Measurements from ENCODE around the gene COL5A1. TPM values are rescaled to one million over a fixed set of nuclear protein-coding genes. Genes with fewer than 3 reads are reported as not detected.

Gene COL5A1
- total and polyA plus RNA-seq, 2 experiments from 2014 or later: 211 to 812 TPM

DNA sequence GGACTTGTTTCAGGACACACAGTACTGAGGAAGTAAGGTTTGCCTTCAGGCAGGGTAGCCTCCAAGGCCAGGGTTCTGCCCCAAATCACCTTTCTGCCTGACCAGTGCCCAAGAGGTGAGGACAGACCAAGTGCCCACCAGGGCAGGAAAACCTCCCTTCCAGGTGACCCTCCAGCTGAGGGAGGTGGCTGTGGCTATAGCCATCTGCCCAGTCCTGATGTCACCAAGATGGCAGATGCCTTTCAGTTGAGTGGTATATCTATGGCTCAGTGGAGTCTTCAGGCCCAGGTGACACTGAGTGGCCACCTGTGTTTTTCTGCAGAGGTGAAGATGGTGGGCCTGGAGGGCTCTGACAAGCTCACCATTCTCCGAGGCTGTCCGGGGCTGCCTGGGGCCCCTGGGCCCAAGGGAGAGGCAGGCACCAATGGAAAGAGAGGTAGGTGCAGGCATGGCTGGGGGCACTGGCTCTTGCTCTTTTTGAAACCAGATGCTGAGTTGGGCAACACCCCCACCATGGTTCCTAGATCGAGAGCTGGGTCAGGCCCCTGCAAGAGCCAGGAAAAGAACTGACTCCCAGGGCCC is 240.7 kb downstream of the COL5A1 start:
- WGBS, 2 experiments (ENCODE audit: low coverage in 1 of 2, low lambda C conversion rate in 2 of 2, missing lambda C conversion rate in 2 of 2): 0 to 49% methylated on average over 1 to 3 of the region's 3 CpGs
- Histone ChIP-seq H3K79me2 (ENCODE audit: insufficient read depth) (no peaks in the 10 kb centered on the region), H3K27ac (no peak overlapping the region), H3F3A (ENCODE audit: insufficient read depth) (no peaks in the 10 kb centered on the region), H4K20me1 (ENCODE audit: insufficient read depth) (no peaks in the 10 kb centered on the region), H3K9me2 (ENCODE audit: insufficient read depth) (no peaks in the 10 kb centered on the region), H3K9ac (no peak overlapping the region), H3K4me2 (ENCODE audit: unreplicated experiment) (no peak overlapping the region), H3K27me3 (replicated peaks; ENCODE audit: insufficient read depth) (peaks cover 19% of the 10 kb centered on the region), H3K9me3 (ENCODE audit: low read depth) (no peaks in the 10 kb centered on the region), H3K36me3 (ENCODE audit: low read depth) (no peaks in the 10 kb centered on the region), H3K4me3 (no peak overlapping the region), H3K4me1 (ENCODE audit: insufficient read depth) (no peaks in the 10 kb centered on the region), H2AFZ (no peak overlapping the region)
- in situ Hi-C loops (cut with MboI): no loop called here
- no peak for DNase-seq
- TF ChIP-seq EZH2phosphoT487 (IDR thresholded peaks at IDR 0.05; ENCODE audit: insufficient read depth, low read depth) (no peak), EZH2 (IDR thresholded peaks at IDR 0.05; ENCODE audit: insufficient read depth, poor library complexity, severe bottlenecking) (no peak)

- WGBS, 2 experiments (ENCODE audit: low coverage in 1 of 2, low lambda C conversion rate in 2 of 2, missing lambda C conversion rate in 2 of 2): 59 to 63% methylated on average over 17 to 18 of the region's 18 CpGs
- H3K4me3 ChIP-seq: no peak overlapping the region
- peaks cover 10% of the 10 kb centered on the region for H3K27me3 ChIP-seq (replicated peaks; ENCODE audit: insufficient read depth)
- H4K20me1 ChIP-seq (ENCODE audit: insufficient read depth): no peaks in the 10 kb centered on the region
- in situ Hi-C loops (cut with MboI): no loop called here
- TF ChIP-seq EZH2 (IDR thresholded peaks at IDR 0.05; ENCODE audit: insufficient read depth, poor library complexity, severe bottlenecking): no peak
- no peak for TF ChIP-seq EZH2phosphoT487 (IDR thresholded peaks at IDR 0.05; ENCODE audit: insufficient read depth, low read depth)
- no peak overlapping the region for H3K4me2 ChIP-seq (ENCODE audit: unreplicated experiment)
- no peaks in the 10 kb centered on the region for H3K4me1 ChIP-seq (ENCODE audit: insufficient read depth)
- no peak overlapping the region for H3K27ac ChIP-seq
- H2AFZ ChIP-seq: no peak overlapping the region
- no peaks in the 10 kb centered on the region for H3K9me2 ChIP-seq (ENCODE audit: insufficient read depth)
- DNase-seq: no peak
- H3K36me3 ChIP-seq (ENCODE audit: low read depth): no peaks in the 10 kb centered on the region
- no peak overlapping the region for H3K9ac ChIP-seq
- H3K9me3 ChIP-seq (ENCODE audit: low read depth): no peaks in the 10 kb centered on the region
- H3K79me2 ChIP-seq (ENCODE audit: insufficient read depth): no peaks in the 10 kb centered on the region
- H3F3A ChIP-seq (ENCODE audit: insufficient read depth): no peaks in the 10 kb centered on the region
These were observed 241.6 kb downstream of the COL5A1 start for GRCh38 chr9:134883040-134883782.

DNA sequence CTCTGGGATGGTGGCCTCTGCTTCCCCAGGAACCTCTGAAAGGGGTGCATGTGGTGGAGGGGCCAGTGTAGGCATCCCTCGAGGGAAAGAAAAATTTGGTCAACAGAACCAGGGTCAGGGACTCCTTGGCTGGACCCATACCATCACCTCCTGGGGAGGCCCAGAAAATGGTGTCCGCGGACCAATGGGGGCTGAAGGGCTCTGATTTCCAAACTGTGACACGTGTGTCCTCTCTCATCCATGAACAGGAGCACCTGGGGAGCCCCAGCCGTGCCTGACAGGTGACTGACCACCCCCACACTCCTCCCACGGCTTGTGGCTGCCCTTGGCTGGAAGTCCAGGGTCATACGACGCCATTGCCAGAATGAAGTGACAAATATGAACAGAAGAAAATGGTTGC is 242.9 kb downstream of the COL5A1 start:
- Histone ChIP-seq H3K4me2 (ENCODE audit: unreplicated experiment) (no peak overlapping the region), H3K4me3 (no peak overlapping the region), H3K9me2 (ENCODE audit: insufficient read depth) (no peaks in the 10 kb centered on the region), H3K27ac (no peak overlapping the region), H3F3A (ENCODE audit: insufficient read depth) (no peaks in the 10 kb centered on the region), H3K27me3 (replicated peaks; ENCODE audit: insufficient read depth) (no peaks in the 10 kb centered on the region; the same call in 1 of the 2 replicates), H3K9ac (no peak overlapping the region), H3K4me1 (ENCODE audit: insufficient read depth) (no peaks in the 10 kb centered on the region), H3K79me2 (ENCODE audit: insufficient read depth) (no peaks in the 10 kb centered on the region), H2AFZ (no peak overlapping the region), H3K36me3 (ENCODE audit: low read depth) (no peaks in the 10 kb centered on the region), H4K20me1 (ENCODE audit: insufficient read depth) (no peaks in the 10 kb centered on the region), H3K9me3 (ENCODE audit: low read depth) (no peaks in the 10 kb centered on the region)
- 66 to 67% methylated on average over 8 of the region's 8 CpGs for WGBS, 2 experiments (ENCODE audit: low coverage in 1 of 2, low lambda C conversion rate in 2 of 2, missing lambda C conversion rate in 2 of 2)
- in situ Hi-C loops (cut with MboI): no loop called here
- TF ChIP-seq EZH2phosphoT487 (IDR thresholded peaks at IDR 0.05; ENCODE audit: insufficient read depth, low read depth) (no peak), EZH2 (IDR thresholded peaks at IDR 0.05; ENCODE audit: insufficient read depth, poor library complexity, severe bottlenecking) (no peak)
- no peak for DNase-seq

GRCh38 chr9:134885001-134885678 is 243.5 kb downstream of the COL5A1 start:
- no peaks in the 10 kb centered on the region; the same call in 1 of the 2 replicates for H3K27me3 ChIP-seq (replicated peaks; ENCODE audit: insufficient read depth)
- no peaks in the 10 kb centered on the region for H3K4me1 ChIP-seq (ENCODE audit: insufficient read depth)
- H3K4me2 ChIP-seq (ENCODE audit: unreplicated experiment): no peak overlapping the region
- H3K9ac ChIP-seq: no peak overlapping the region
- no peaks in the 10 kb centered on the region for H4K20me1 ChIP-seq (ENCODE audit: insufficient read depth)
- no peaks in the 10 kb centered on the region for H3K36me3 ChIP-seq (ENCODE audit: low read depth)
- no peak overlapping the region for H2AFZ ChIP-seq
- in situ Hi-C loops (cut with MboI): no loop called here
- H3F3A ChIP-seq (ENCODE audit: insufficient read depth): no peaks in the 10 kb centered on the region
- no peak for DNase-seq
- WGBS, 2 experiments (ENCODE audit: low coverage in 1 of 2, low lambda C conversion rate in 2 of 2, missing lambda C conversion rate in 2 of 2): 73 to 77% methylated on average over 19 to 22 of the region's 22 CpGs
- H3K9me3 ChIP-seq (ENCODE audit: low read depth): no peaks in the 10 kb centered on the region
- TF ChIP-seq EZH2phosphoT487 (IDR thresholded peaks at IDR 0.05; ENCODE audit: insufficient read depth, low read depth) (no peak), EZH2 (IDR thresholded peaks at IDR 0.05; ENCODE audit: insufficient read depth, poor library complexity, severe bottlenecking) (no peak)
- no peaks in the 10 kb centered on the region for H3K9me2 ChIP-seq (ENCODE audit: insufficient read depth)
- H3K4me3 ChIP-seq: no peak overlapping the region
- no peak overlapping the region for H3K27ac ChIP-seq
- H3K79me2 ChIP-seq (ENCODE audit: insufficient read depth): no peaks in the 10 kb centered on the region
